IPS-18a (cell line): ENCODE results near the gene ZNF91.
"Not testable (repeated sequence)": the region's sequence is repeated elsewhere in the genome, so short reads cannot be mapped to it uniquely, and the experiment has no call there.

Experiments used
- H3K27ac ChIP-seq: one replicate; pipeline ENCODE4 v1.5.1; 2013; ENCODE audit warnings: low read length
- H3K27me3 ChIP-seq: one replicate; pipeline ENCODE4 v1.6.1; 2013; ENCODE audit warnings: mild to moderate bottlenecking, low read length; ENCODE audit not compliant: control insufficient read depth, insufficient read depth
- H3K36me3 ChIP-seq: one replicate; pipeline ENCODE4 v1.6.1; 2013; ENCODE audit warnings: low read depth, low read length; ENCODE audit not compliant: control insufficient read depth
- H3K4me1 ChIP-seq: one replicate; pipeline ENCODE4 v1.6.1; 2013; ENCODE audit warnings: low read depth, low read length; ENCODE audit not compliant: control insufficient read depth
- H3K4me3 ChIP-seq: one replicate; pipeline ENCODE4 v1.5.1; 2013; ENCODE audit warnings: low read length
- H3K9ac ChIP-seq: one replicate; pipeline ENCODE4 v1.6.1; 2013; ENCODE audit warnings: mild to moderate bottlenecking, low read length, moderate library complexity
- H3K9me3 ChIP-seq: one replicate; pipeline ENCODE4 v1.6.1; 2013; ENCODE audit warnings: low read depth, low read length; ENCODE audit not compliant: control insufficient read depth

ZNF91 gene

GRCh38 chr19:23366031-23366430 lies 29.2 kb downstream of the ZNF91 start:
- Histone ChIP-seq H3K9me3 (peaks cover 69% of the 10 kb centered on the region), H3K36me3 (peaks cover 26% of the 10 kb centered on the region)
- H3K4me3 ChIP-seq, H3K4me1 ChIP-seq, H3K27ac ChIP-seq, H3K27me3 ChIP-seq, H3K9ac ChIP-seq: not testable (repeated sequence)

- no peak overlapping the region for H3K9ac ChIP-seq
- peaks cover 18% of the 10 kb centered on the region for H3K36me3 ChIP-seq
- H3K27ac ChIP-seq = no peak overlapping the region
- peaks cover 68% of the 10 kb centered on the region for H3K9me3 ChIP-seq
- no peaks in the 10 kb centered on the region for H3K4me1 ChIP-seq
- no peaks in the 10 kb centered on the region for H3K27me3 ChIP-seq
- H3K4me3 ChIP-seq = no peak overlapping the region
Observed at GRCh38 chr19:23365222-23365621, 30.0 kb downstream of the ZNF91 start.

- H3K4me1 ChIP-seq, H3K4me3 ChIP-seq: not testable (repeated sequence)
Observed at GRCh38 chr19:23361843-23362242, 33.4 kb downstream of the ZNF91 start.

GRCh38 chr19:23351806-23352205 lies 43.5 kb downstream of the ZNF91 start:
- H3K27ac ChIP-seq = no peak overlapping the region
- H3K27me3 ChIP-seq = no peaks in the 10 kb centered on the region
- peaks cover 94% of the 10 kb centered on the region for H3K9me3 ChIP-seq
- no peak overlapping the region for H3K9ac ChIP-seq
- H3K4me1 ChIP-seq = no peaks in the 10 kb centered on the region
- peaks cover under 1% of the 10 kb centered on the region for H3K36me3 ChIP-seq
- H3K4me3 ChIP-seq = no peak overlapping the region

More at GRCh38 chr19:23361843-23362242, 33.4 kb downstream of the ZNF91 start:
- H3K27me3 ChIP-seq, H3K27ac ChIP-seq, H3K9ac ChIP-seq: not testable (repeated sequence)
- H3K9me3 ChIP-seq = peaks cover 79% of the 10 kb centered on the region
- peaks cover 21% of the 10 kb centered on the region for H3K36me3 ChIP-seq

- Histone ChIP-seq H3K36me3 (no peaks in the 10 kb centered on the region), H3K9ac (no peak overlapping the region), H3K27ac (no peak overlapping the region), H3K4me1 (no peaks in the 10 kb centered on the region), H3K27me3 (no peaks in the 10 kb centered on the region), H3K9me3 (peaks cover 70% of the 10 kb centered on the region), H3K4me3 (no peak overlapping the region)
Observed at GRCh38 chr19:23346696-23347095, 48.6 kb downstream of the ZNF91 start.

GRCh38 chr19:23345838-23346237 lies 49.4 kb downstream of the ZNF91 start:
- Histone ChIP-seq H3K9ac (no peak overlapping the region), H3K27me3 (no peaks in the 10 kb centered on the region), H3K27ac (no peak overlapping the region), H3K36me3 (no peaks in the 10 kb centered on the region), H3K4me1 (no peaks in the 10 kb centered on the region), H3K9me3 (peaks cover 63% of the 10 kb centered on the region), H3K4me3 (no peak overlapping the region)

GRCh38 chr19:23343434-23344010 lies 51.7 kb downstream of the ZNF91 start:
- no peaks in the 10 kb centered on the region for H3K27me3 ChIP-seq
- H3K9me3 ChIP-seq = peaks cover 50% of the 10 kb centered on the region
- no peak overlapping the region for H3K4me3 ChIP-seq
- no peak overlapping the region for H3K9ac ChIP-seq
- no peaks in the 10 kb centered on the region for H3K4me1 ChIP-seq
- H3K27ac ChIP-seq = no peak overlapping the region
- no peaks in the 10 kb centered on the region for H3K36me3 ChIP-seq

GRCh38 chr19:23328211-23328610 lies 67.1 kb downstream of the ZNF91 start:
- peaks cover 46% of the 10 kb centered on the region for H3K9me3 ChIP-seq
- H3K27me3 ChIP-seq = no peaks in the 10 kb centered on the region
- no peaks in the 10 kb centered on the region for H3K4me1 ChIP-seq
- no peaks in the 10 kb centered on the region for H3K36me3 ChIP-seq
- H3K4me3 ChIP-seq = no peak overlapping the region
- no peak overlapping the region for H3K9ac ChIP-seq
- H3K27ac ChIP-seq = no peak overlapping the region

GRCh38 chr19:23321953-23322549 lies 73.2 kb downstream of the ZNF91 start:
- Histone ChIP-seq H3K27me3 (no peaks in the 10 kb centered on the region), H3K4me1 (no peaks in the 10 kb centered on the region), H3K9me3 (peaks cover 43% of the 10 kb centered on the region), H3K4me3 (no peak overlapping the region), H3K27ac (no peak overlapping the region), H3K9ac (no peak overlapping the region), H3K36me3 (no peaks in the 10 kb centered on the region)

- H3K4me3 ChIP-seq, H3K36me3 ChIP-seq, H3K4me1 ChIP-seq, H3K9ac ChIP-seq, H3K27ac ChIP-seq, H3K27me3 ChIP-seq: not testable (repeated sequence)
- peaks cover 47% of the 10 kb centered on the region for H3K9me3 ChIP-seq
Observed at GRCh38 chr19:23321403-23321802, 73.9 kb downstream of the ZNF91 start.

GRCh38 chr19:23319571-23319970 lies 75.7 kb downstream of the ZNF91 start:
- H3K9ac ChIP-seq, H3K4me3 ChIP-seq, H3K27me3 ChIP-seq, H3K27ac ChIP-seq, H3K36me3 ChIP-seq, H3K4me1 ChIP-seq: not testable (repeated sequence)
- peaks cover 50% of the 10 kb centered on the region for H3K9me3 ChIP-seq

- H3K4me3 ChIP-seq, H3K9ac ChIP-seq: not testable (repeated sequence)
Observed at GRCh38 chr19:23318941-23319340, 76.3 kb downstream of the ZNF91 start.

More at GRCh38 chr19:23318941-23319340, 76.3 kb downstream of the ZNF91 start:
- not testable (repeated sequence) for H3K27me3 ChIP-seq, H3K4me1 ChIP-seq, H3K36me3 ChIP-seq, H3K27ac ChIP-seq
- peaks cover 51% of the 10 kb centered on the region for H3K9me3 ChIP-seq
